Measurements from ENCODE around the gene EIF5AL1.
"Not testable (repeated sequence)": the region's sequence is repeated elsewhere in the genome, so short reads cannot be mapped to it uniquely, and the experiment has no call there.

EIF5AL1 gene

DNA sequence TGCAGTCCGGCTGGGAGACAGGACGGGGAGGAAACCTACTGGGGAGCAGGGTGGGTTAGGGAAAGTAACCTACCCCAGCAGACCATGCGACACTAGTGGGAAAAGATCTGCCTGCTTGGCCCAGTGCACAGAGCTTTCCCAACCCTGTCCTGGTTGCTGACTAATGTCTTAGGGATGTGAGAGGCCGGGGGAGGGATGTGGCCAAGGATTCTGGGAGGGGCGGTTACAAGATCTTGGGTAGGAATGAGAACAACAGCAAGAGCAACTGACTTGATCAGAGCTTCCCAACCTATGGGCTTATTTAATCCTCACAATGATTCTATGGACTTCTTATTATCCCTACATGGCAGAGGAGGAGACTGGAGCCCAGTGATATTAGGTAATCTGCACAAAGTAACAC, 24.0 kb upstream of the EIF5AL1 start:
- no peak for DNase-seq

DNA sequence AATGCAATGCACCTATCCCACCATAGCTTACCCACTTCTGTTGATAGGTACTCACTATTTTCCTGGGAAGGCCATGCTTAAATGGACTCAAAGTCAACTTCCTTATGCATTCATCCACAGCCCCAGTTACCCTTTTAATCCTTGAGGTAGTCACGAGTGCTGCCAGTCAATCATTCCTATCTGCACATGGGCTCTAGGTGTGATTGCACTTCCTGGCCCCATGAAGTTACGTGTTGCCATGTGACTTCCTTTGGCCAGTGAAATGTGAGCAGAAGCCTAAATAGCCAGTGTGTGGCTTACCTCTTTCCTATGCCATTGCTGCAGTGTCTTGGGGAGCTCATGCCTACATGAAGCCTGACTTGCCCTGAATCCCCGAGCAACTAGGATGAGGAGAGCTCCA, 23.5 kb upstream of the EIF5AL1 start:
- DNase-seq, result no peak

DNA sequence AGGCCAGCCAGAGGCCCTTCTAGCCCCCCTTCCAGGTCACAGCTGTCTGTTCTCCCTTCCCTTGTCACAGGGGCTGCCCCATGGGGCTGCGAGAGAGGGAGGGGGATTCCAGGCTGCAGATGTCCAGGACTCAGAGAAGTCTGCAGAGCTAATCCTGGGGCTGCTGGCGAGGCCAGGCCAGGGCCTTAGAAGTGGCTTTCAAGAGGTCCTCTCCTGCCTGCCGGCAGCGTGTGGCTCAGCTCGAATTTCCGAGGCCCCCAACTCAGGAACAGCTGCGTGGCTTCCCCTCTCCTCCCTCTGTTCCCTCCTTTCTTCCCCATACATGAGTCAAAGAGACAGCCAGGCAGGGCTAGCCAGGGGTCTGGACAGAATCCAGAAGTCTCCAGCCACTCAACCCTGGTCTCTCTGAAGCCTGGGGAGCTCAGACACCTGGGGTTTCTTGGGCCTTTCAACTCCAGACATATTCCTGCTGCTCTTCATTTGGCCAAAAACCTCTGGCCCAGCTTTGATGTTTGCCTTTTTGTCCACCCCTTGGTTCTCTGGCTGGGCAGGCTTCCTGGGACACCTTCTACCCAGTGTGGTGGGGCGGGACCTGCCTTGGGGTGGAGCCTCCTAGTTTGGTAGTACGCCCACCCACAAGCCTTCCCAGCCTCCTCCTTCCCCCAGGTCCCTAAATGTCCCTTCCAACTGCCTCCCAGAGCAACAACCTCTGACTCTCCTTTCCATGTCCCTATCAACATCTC, 21.8 kb upstream of the EIF5AL1 start:
- DNase-seq, result no peak

DNA sequence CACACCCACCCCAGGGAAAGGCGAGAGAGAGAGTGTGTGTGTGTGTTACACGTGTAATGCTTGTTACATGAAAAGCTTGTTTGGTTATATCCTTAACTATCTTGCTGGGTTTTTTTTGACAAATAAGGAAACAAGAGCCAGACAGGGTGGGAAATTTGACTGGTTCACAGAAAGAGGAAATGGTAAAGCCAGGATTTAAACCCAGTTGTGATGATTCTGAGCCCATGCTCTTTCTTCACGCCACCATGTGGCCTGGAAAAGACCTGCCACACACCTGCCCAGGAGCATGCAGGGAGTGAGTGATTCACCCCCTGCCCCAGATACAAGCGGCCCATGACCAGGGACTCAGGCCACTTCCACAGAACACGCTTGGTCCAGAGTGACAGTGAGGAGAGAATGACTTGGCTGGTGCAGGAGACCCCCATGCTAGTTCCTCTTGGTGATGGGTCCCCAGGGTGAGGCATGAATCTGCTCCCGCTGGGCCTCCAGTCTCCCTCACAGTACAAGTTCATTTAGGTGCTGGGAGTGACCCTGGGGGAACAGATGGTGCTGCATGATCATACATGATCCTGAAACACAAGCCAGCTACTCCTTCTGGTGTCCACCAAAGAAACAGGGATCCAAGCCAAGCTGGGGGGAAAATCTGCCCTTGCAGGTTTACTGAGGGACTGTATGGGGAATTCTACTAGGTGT, 21.0 kb upstream of the EIF5AL1 start:
- DNase-seq, result no peak

DNA sequence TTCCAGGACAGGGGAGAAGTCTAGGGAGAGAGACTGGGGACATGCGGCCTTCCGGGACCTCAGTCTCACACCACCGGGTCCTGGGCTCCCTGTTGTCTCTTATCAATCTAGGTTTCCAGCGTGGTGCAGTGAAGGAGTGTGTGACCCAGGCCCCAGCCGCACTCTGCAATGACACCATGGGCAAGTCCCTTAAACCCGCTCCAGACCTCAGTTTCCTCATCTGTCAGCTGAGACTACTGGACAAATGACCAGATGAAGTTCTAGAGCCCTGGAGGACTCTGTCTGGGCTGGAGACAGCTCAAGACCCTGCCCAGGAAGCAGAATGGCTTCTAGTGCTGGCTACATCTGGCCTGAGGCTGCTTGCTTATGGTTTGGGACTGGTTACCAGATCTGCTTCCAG, 20.1 kb upstream of the EIF5AL1 start:
- DNase-seq, result no peak

DNA sequence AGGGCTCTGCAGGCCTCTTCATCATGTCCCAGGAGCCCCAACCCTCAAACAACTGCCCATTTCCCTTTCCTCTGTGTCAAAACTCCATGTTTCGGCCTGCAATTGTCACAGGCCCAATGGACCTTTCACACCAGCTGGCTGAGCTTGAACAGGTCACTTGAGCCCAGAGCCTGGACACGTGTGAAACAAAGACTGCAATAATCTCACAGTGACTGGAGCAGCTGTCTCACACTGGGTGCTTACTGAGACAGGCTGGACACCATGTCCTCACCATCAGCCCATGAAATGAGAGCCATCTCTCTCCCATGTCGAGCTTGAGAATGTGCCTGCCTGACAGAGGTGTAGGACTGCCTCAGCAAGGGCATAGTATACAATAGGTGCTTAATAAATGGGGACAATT, 19.5 kb upstream of the EIF5AL1 start:
- DNase-seq, result no peak

DNA sequence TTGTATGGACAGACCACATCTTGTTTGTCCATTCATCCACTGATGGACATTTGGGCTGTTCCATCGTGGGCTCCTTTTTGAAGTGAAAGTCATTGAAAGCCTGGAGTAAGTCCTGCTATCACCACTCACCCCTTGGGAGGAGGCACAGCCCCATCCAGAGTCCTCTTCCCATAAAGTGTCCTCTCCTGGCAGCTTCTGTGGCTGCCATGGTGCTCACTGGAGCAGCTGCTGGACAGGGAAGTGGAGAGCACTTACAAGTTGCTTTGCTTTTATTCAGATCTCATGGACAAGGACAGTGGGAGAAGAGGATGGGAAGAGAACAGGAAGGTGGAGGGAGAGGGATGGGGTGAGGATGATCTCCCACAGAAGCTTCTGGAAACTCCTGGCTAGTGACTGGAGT, 18.5 kb upstream of the EIF5AL1 start:
- DNase-seq, result no peak

DNA sequence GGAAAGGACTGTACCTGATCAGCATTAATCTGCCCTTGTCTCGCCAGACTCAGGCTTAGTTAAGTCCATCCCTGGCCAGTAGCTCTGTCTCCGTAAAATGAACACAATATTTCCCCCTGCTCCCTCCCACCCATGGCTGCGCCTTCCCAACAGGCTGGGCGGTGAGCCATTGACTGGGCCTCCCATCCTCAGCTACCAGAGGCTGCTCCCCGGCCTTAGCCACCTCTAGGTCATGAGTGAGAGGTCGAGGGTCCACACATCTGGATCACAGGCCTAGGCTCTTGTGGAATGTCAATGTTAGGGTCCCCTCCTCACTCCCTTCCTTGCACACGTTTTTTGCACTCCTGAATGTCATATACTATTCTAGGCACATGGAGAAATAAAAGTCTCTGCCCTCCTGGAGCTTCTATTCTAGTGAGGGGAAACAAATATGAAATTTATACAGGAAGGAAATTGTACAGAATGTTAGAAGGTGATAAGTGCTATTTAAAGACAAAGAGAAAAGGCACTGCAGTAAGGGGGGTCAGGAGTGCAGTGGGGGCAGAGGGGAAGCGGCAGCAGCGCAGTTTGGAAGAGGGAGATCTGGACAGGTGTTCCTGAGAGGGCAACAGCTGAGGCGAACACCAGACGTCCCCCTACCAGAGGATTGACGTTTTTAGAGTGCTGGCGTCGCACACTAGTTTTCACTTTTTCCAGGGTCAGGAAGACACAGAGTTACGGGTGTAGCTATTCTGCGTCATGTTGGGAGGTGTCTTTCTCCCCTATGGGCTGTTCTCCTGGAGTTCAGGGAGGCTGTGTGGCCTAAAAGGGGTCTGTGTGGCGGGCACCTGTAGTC, 17.2 kb upstream of the EIF5AL1 start:
- DNase-seq, result no peak

DNA sequence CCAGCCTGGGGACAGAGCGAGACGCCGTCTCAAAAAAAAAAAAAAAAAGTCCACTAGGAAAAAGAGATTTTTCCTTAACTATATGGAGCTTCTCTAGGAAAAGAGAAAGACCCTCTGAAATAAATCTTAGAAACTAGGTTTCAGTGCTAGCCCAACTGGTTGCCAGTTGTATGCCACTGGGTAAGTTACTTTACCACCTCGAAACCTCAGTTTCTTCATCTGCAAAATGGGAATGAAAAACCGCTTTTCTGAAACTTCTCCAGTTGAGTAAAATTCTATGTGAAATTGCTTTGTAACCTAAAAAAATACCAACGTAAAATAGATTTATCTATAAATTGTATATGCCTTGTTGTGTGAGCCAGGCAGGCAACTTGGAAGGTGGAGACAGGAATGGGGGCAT, 16.5 kb upstream of the EIF5AL1 start:
- no peak for DNase-seq

DNA sequence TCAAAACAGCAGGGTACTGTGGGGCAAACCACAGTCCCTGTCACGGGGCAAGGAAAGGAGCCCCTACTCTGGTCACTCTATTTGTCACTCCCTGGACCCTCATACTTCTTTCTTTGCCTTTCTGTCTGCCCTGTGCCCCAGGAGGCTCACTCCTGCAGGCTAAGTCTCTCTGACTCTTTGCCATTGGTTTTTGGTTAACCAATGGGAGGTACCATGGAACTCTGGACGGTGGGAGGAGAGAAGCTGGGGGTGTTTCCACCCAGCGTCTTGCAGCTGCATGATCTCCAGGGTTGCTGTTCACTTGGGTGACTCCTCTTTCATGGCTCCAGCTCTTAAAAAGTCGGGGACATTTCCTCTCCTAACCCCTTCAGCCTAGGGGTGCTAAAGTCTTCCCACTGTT, 15.4 kb upstream of the EIF5AL1 start:
- DNase-seq, result no peak

DNA sequence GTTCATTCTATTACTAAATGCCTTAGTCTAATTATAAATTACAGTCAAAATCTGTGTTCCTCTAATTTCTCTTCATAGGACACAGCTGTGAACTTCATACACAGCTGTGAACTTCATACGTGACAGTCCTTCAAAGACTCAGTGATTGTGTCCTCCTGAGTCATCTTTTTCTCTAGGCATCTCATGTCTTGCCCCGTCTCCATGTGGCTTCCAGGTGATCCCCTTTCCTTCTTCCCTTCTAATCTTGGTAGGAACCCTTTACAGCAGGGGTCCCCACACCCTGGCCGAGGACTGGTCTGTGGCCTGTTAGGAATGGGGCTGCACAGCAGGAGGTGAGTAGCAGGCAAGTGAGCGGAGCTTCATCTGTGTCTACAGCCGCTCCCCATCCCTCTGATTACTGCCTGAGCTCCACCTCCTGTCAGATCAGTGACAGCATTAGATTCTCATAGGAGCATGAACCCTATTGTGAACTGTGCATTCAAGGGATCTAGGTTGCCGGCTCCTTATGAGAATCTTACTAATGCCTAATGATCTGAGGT, 14.0 kb upstream of the EIF5AL1 start:
- no peak for DNase-seq

DNA sequence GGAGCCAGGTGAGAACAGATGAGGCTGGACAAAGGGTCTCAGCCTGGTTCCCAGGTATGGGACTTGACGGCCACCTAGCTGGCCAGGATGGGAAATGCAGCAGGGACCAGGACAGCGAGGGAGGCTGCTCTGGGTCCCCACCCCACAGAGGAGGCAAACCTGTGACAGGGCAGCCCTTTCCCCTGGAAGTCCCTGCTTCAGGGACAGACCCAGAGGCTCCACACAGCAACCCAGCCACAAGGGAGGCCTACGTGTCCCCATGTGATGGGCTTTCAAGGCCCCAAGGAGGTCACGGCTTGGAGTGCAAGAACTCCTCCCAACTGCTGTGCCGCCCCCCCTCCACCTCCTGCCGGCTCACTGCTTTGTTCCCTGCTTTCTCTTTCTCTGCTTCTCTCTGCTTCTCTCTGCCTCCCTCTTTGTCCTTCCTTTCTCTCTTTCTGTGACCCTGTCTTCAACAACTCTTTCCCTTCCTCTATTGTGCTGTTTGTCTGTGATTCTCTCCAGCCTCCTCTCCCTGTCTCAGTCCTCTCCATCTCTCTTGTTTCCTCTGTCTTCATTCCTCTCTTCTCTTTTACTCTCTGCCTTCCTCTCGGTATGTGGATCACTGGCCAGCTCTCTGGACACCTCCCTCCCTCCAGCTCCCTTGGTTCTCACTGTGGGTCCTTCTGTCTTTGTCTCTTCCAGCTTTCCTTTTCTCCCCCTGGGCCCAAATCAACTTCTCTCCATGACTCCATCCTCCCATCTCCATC, 9.6 kb upstream of the EIF5AL1 start:
- no peak for DNase-seq

DNA sequence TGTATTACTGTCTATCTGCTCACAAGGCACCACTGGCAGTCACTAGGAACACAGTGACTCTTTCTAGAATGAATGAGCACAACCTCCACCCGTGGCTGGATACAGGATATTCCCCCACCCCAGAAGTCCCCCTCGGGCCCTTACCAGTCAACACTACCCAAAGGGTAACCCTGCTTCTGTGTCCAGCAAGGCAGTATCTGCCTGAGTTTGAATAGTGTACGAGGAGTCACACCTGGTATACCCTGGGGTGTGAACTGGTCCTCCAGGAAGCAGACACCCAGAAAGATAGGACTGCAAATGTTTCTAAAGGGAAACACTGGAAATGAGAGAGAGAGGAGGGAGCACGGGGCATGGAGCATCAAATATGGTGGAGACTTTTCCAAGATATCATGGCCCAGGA, 8.5 kb upstream of the EIF5AL1 start:
- not testable (repeated sequence) for DNase-seq

DNA sequence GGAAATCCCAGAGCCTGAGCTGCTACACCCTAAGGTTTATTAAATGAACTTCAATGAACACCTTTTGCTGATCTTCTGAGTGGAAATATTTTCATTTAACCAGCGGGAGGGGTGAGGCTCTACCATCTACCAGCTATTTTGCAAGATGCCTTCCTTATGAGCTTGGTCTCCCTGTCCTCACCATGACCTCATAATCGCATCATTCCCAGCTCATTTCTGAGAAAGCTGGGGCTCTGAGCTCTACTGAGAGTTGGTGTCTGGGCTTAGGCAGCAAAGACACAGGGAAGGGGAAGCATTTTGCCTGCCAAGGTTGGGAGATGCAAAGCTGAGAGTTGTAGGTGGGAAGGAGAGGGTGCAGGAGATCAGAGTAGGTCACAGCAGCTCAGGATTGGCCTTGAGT, 7.8 kb upstream of the EIF5AL1 start:
- not testable (repeated sequence) for DNase-seq

DNA sequence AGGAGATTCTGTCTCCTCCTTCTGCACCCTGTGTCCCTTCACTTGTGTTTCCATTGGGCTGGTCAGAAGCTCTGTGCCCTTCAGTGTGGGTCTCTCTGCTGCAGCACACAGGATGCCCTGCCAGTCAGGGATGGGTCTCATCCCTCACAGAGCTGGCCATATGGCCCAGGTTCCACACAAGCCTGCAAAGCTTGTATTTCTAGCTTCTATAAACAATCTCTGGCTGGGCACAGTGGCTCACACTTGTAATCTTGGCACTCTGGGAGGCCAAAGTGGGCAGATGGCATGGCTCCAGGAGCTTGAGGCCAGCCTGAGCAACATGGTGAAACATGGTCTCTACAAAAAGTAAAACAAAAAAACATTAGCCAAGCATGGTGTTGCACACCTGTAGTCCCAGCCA, 7.0 kb upstream of the EIF5AL1 start:
- DNase-seq, result not testable (repeated sequence)

DNA sequence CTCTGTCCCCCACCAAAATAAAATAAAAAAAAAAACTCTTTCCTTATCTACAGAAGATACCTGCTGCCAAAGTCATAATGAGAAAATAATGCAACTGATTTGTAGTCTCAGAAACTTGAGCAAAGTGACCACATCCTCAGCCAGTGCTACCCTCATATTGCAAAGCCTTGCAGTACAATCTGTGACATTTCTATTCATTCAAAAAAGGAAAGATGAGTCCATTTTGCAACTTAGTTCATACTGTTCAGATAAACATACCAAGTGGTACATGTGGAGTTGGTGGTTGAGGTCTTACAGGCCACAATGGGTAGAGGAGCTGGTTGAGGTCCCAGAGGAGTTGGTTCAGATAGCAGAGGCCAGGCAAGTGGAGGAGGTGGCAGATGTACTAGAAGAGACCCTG, 6.5 kb upstream of the EIF5AL1 start:
- no peak for DNase-seq

DNA sequence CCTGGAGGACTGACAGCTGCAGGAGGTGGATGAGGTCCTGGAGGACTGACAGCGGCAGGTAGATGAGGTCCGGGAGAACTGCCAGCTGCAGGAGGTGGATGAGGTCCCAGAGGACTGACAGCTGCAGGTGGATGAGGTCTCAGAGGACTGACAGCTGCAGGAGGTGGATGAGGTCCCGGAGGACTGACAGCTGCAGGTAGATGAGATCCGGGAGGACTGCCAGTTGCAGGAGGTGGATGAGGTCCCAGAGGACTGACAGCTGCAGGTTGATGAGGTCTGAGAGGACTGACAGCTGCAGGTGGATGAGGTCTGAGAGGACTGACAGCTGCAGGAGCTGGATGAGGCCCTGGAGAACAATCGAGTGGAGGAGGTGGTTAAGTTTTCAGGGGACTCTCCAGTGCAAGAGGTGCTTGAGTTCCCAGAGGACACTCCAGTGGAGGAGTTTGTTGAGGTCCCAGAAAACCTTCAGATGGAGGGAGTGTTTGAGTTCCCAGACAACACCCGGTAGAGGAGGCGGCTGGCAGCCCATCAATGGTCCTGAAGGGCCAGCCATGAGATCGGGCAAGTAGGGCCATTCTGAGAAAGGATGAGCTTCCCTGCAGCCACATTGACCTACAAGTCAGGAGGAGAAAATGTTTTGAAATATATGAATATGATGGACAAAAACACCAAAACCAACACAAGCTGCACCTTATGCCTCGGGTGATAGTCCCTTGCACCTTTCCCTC, 4.7 kb upstream of the EIF5AL1 start:
- no peak for DNase-seq

DNA sequence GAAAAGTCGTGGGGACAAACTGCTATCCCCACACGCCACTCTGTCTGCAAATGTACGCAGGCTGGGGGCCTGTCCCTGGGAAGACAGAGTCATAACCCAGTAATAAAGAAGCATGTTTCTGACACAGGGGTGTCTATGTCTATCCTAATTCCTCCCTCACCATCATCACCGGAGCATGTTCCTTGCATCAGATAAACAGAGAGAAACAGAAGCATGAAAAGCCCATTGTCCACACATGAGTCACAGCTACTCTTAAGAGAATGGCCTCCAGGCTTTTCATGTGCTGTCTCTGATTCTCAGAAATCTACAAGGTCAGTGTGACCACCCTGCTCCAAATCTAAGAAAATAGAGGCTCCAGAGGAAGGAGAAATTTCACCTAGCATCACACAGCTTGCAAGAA, 4.1 kb upstream of the EIF5AL1 start:
- not testable (repeated sequence) for DNase-seq

DNA sequence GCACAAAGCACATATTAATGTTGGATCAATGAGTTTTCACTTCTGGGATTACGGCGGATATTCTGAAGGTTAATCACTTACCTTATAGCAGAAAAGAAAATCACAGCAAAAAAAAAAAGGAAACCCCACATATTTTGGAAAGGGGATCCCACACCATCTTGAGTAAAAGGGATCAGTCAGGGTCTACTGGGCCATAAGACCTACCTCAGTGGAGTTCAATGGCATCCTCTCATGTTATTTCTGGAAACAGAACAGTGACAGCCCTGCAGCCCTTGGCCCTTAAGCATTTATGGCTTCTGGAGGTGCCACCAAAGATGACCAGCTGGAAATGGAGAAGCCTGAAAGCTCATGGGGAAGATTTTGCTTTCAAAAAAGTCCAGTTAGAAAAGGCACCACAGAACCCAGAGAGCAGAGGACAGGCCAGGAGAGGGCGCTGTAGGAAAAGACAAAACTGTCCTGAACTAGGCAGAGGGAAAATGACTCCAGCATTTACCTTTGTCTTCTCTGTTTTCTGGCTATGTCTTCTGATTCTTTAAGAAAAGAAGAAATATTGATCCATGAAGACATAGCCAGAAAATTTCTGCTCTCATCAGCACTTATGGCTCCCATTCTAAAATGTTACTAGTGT, 2.9 kb upstream of the EIF5AL1 start:
- DNase-seq, result not testable (repeated sequence)

DNA sequence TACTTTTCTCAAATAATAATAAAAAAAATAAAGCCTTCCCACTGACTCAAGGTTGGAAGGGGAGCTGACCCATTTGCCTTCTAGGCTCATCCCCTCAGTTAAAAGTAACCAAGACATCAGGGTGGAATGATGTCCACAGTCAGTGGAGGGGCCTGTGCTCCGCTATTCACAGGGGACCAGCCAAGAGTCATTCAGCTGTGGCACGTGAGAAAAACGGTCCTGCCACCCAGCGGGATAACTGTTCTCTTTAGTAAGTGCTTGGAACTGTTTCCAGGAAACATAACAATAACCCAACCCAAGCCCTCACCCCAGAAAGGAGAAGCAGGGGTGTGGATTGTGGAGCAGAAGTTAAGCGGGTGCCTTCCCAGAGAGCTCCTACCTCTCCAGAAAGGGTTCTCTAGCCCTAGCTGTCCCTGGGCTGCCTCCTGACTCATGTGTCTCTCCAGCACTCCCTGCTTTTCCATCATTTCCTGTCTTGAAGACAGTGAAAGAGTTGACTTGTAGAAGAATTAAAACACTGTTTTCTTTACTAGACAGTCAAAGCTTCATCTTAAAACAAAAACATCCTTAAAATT, 2.3 kb upstream of the EIF5AL1 start:
- not testable (repeated sequence) for DNase-seq

DNA sequence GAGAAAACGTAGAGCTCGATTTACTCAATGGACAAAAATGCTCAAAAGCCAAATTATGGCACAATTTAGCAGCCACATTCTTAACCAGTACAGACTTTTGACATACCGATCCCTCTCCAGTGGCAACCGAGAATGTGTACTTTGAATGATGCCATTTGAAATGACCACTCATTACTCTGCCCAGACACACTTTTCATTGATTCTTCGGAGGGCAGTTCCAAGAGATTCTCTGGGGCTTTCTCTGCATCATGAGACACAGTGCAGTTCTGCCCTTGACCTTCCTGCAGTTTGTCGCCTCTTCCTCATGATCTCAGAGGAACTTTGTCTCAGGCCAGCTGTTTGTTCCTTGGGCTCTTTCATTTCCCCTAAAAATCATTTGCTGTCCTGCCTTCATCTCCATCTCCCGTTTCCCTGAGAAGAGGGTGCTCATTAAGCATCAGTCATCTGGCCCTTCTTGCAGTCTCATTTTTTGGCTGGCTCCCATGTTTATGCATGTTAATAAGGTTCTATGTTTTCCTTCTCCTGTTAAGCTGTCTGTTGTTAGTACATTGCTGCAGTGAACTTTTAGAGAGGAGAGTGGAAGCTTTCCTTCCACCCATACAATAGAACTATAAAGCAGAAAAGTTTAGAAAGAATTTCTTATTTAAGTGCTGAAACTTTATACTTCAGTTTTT, 4.3 kb downstream of the EIF5AL1 start:
- not testable (repeated sequence) for DNase-seq

Measured in NCI-H187 (cell line).